Naive B cell (primary cell): ENCODE measurements around the gene KRTAP2-1. TPM values are rescaled to one million over a fixed set of nuclear protein-coding genes. Genes with fewer than 3 reads are reported as not detected.
"Not testable (repeated sequence)": the region's sequence is repeated elsewhere in the genome, so short reads cannot be mapped to it uniquely, and the experiment has no call there.

Source experiments
- ATAC-seq, 2 donors: fragments of 150-1000 bp; cut with Tn5 transposase; 2 replicates each; pipeline ENCODE4 v1.10.0; 2021; ENCODE audit warnings: low read depth in 2 of 2, mild to moderate bottlenecking in 2 of 2, moderate library complexity in 2 of 2
- DNase-seq: peaks from one replicate; pipeline ENCODE4 v3.0.0; 2022
- H3K27ac Mint-ChIP-seq, 6 donors: one replicate each; pipeline ENCODE4 v1.8.0; 2020 to 2022; ENCODE audit warnings: mild to moderate bottlenecking in 6 of 6, mixed read lengths in 6 of 6, moderate library complexity in 5 of 6, inconsistent platforms in 2 of 6
- H3K27me3 Mint-ChIP-seq, 3 donors: one replicate each; pipeline ENCODE4 v1.8.0; 2021 to 2022; ENCODE audit warnings: mixed read lengths in 3 of 3, mild to moderate bottlenecking in 1 of 3
- H3K36me3 Mint-ChIP-seq, 2 donors: one replicate each; pipeline ENCODE4 v1.8.0; 2020 to 2022; ENCODE audit warnings: mixed read lengths in 2 of 2, inconsistent platforms in 1 of 2, mild to moderate bottlenecking in 1 of 2
- H3K4me1 Mint-ChIP-seq, 3 donors: one replicate each; pipeline ENCODE4 v1.8.0; 2020 to 2022; ENCODE audit warnings: mixed read lengths in 3 of 3, inconsistent platforms in 1 of 3, mild to moderate bottlenecking in 1 of 3, moderate library complexity in 1 of 3
- H3K4me3 Mint-ChIP-seq, 8 donors: one replicate each; pipeline ENCODE4 v1.8.0; 2020 to 2022; ENCODE audit warnings: mild to moderate bottlenecking in 8 of 8, mixed read lengths in 8 of 8, moderate library complexity in 8 of 8, inconsistent platforms in 2 of 8
- H3K9me3 Mint-ChIP-seq, 7 donors: one replicate each; pipeline ENCODE4 v1.8.0; 2020 to 2022; ENCODE audit warnings: mixed read lengths in 7 of 7, mild to moderate bottlenecking in 5 of 7, inconsistent platforms in 2 of 7, moderate library complexity in 1 of 7
- polyA plus RNA-seq, 6 donors: library from polyadenylated mRNA; unstranded; fragments of 300-500 nt; fragmentation: Illumina TruSeq; gene quantifications; one replicate each; pipeline ENCODE4 v1.2.3, GENCODE V29; 2021; ENCODE audit warnings: low read depth in 6 of 6

The KRTAP2-1 gene
- polyA plus RNA-seq, 6 donors from 2014 or later: not detected

DNA sequence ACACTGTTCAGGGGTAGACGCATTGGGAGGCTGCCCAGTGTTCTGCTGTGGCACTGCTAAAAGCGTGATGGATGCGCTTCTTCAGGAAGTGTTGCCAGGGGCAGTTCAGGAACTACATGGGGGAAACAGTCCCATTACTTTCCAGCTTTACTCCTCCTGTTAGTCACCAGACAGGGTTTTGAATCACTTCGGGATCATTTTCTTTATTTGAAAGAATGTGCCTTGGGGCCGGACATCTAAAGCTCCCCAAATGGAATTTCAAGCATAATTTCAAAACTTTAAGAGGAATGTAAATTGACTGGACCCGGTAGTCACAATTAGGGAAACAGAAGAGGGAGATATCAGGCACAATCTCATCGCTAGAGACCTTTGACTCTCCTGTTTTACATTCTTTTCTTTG lies 1.3 kb upstream of the KRTAP2-1 start:
- Mint-ChIP-seq H3K36me3 (peaks cover 0 to 8% of the 10 kb centered on the region in 2 donors), H3K4me1 (peaks cover 0 to 8% (median 5%) of the 10 kb centered on the region in 3 donors), H3K4me3 (no peak overlapping the region), H3K27ac (no peak overlapping the region), H3K27me3 (peaks cover 17 to 41% (median 23%) of the 10 kb centered on the region in 3 donors), H3K9me3 (peaks cover 3 to 9% (median 5%) of the 10 kb centered on the region in 7 donors)
- DNase-seq: no peak
- ATAC-seq: no peak

DNA sequence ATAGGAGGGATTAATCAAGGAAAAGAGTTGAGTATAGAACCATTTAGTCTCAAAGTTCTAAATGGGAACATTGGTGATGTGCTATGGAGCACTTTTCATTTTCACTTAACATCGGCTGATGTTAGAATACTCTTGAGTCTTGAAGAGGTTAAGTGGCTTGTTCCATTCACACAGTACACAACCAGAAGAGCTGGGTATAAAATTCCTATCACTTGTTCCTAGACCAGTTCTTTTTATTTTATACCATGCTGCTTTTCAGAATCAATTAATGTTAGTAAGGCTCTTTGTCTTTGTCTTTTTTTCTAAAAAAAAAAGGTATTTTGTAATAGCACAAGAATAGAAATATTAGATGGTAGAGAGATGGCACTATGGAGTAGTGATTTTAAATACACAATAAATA lies 4.2 kb downstream of the KRTAP2-1 start:
- H3K4me1 Mint-ChIP-seq: peaks cover 0 to 5% (median 4%) of the 10 kb centered on the region in 3 donors
- peaks cover 0 to 11% of the 10 kb centered on the region in 2 donors for H3K36me3 Mint-ChIP-seq
- no peak overlapping the region for H3K27ac Mint-ChIP-seq
- DNase-seq (no peak), ATAC-seq (no peak)
- no peak overlapping the region for H3K4me3 Mint-ChIP-seq
- H3K9me3 Mint-ChIP-seq: peaks cover 5 to 24% (median 14%) of the 10 kb centered on the region in 7 donors
- H3K27me3 Mint-ChIP-seq: peaks cover 21 to 36% (median 23%) of the 10 kb centered on the region in 3 donors

DNA sequence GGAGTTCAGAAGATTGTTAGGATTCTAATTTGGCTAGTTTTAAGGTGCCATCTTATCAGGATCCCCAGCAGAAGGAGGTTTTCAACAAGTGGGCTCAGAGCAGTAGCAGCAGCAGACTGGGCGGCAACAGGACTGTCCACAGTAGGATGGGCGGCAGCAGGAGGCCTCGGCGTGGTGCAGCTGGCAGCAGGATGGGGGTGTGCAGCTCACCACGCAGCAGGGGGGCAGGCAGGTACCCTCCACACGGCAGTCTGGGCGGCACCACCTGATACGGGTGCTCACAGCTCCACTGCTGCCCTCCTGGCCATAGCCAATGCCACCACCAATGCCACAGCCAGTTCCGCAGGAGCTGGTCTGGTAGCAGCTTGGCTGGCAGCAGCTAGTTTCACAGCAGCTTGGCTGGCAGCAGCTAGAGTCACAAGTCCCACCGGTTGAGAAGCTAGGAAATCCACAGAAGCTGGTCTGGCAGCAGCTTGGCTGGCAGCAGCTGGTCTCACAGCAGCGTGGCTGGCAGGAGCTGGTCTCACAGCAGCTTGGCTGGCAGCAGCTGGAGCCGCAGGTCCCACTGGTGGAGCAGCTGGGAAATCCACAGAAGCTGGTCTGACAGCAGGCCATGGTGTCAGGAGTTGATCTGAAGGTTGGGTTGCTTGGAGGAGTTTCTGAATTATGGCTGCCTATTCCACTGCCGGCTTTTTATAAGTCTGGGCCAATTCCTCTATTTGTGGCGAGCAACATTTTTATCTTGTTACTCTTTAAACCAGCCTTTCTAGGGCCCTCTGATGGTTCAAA lies 6.1 kb downstream of the KRTAP2-1 start, which contains the start of gene KRTAP1-1:
TSS of gene KRTAP1-1 (minus strand) at position 668 of the 789 bp plus-strand sequence. CDS start at position 615, 53 bp downstream.
- not testable (repeated sequence) for H3K4me3 Mint-ChIP-seq, DNase-seq, H3K4me1 Mint-ChIP-seq, ATAC-seq, H3K27ac Mint-ChIP-seq
- peaks cover 5 to 24% (median 14%) of the 10 kb centered on the region in 7 donors for H3K9me3 Mint-ChIP-seq
- peaks cover 0 to 11% of the 10 kb centered on the region in 2 donors for H3K36me3 Mint-ChIP-seq
- peaks cover 12 to 35% (median 17%) of the 10 kb centered on the region in 3 donors for H3K27me3 Mint-ChIP-seq

DNA sequence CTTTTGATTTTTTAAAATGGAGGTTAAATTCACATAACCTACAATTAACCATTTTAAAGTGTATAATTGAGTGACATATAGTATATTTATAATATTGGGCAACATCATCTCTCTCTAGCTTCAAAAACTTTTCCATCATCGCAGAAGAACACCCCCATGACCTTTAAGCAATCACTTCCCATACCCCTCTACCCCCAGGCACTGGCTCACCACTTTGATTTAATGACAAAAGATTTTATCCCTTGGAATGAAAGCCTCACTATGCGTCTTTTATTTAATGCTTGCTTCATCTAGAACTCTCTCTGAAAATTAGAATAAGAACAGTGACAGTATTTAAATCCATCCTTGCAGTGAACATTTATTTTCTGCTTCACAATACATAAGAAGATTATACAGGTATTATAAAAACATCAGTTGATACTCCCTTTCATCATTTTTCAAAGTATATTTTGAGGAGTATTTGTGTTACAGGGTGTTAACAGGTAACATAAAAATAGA lies 9.2 kb downstream of the KRTAP2-1 start:
- Mint-ChIP-seq H3K27me3 (peaks cover 10 to 27% (median 16%) of the 10 kb centered on the region in 3 donors), H3K4me1 (peaks cover 0 to 4% (median 0%) of the 10 kb centered on the region in 3 donors), H3K36me3 (no peaks in the 10 kb centered on the region), H3K27ac (peak overlapping the region in 1 of 6 donors; percentile 25), H3K9me3 (peaks cover 0 to 9% (median 6%) of the 10 kb centered on the region in 7 donors), H3K4me3 (no peak overlapping the region)
- no peak for DNase-seq
- ATAC-seq: no peak

DNA sequence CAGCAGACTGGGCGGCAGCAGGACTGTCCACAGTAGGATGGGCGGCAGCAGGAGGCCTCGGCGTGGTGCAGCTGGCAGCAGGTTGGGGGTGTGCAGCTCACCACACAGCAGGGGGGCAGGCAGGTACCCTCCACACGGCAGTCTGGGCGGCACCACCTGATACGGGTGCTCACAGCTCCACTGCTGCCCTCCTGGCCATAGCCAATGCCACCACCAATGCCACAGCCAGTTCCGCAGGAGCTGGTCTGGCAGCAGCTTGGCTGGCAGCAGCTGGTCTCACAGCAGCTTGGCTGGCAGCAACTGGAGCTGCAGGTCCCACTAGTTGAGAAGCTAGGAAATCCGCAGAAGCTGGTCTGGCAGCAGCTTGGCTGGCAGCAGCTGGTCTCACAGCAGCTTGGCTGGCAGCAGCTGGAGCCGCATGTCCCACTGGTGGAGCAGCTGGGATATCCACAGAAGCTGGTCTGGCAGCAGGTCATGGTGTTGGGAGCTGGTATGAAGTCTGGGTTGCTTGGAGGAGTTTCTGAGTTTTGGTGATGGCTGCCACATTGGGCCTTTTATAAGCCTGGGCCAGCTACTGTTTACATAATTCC lies 12.7 kb downstream of the KRTAP2-1 start, which contains the start of gene KRTAP1-3:
TSS of gene KRTAP1-3 (minus strand) at position 529 of the 590 bp plus-strand sequence. CDS start at position 476, 53 bp downstream.
- DNase-seq, ATAC-seq, H3K9me3 Mint-ChIP-seq, H3K4me3 Mint-ChIP-seq, H3K4me1 Mint-ChIP-seq, H3K36me3 Mint-ChIP-seq: not testable (repeated sequence)
- peaks cover 6 to 26% (median 12%) of the 10 kb centered on the region in 3 donors for H3K27me3 Mint-ChIP-seq
- H3K27ac Mint-ChIP-seq: peak within 1 kb of the TSS in 2 of 6 donors; percentile 76 to 78

DNA sequence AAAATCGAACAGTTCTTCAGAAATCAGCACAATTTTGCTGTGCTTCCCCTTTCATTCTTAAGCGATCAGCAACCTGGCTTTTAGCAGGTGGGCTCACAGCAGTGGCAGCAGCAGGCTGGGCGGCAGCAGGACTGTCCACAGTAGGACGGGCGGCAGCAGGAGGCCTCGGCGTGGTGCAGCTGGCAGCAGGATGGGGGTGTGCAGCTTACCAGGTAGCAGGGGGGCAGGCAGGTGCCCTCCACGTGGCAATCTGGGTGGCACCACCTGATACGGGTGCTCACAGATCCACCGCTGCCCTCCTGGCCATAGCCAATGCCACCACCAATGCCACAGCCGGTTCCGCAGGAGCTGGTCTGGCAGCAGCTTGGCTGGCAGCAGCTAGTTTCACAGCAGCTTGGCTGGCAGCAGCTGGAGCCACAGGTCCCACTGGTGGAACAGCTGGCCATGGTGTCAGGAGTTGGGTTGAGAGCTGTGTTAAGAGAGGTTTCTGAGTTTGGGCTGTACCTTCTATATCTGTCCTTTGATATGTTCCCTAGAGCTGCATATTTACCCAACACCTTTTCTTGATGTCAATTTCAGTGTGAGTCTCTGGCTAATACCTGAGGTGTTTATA lies 17.4 kb downstream of the KRTAP2-1 start, which contains the start of gene KRTAP1-4:
TSS of gene KRTAP1-4 (minus strand) at position 563 of the 613 bp plus-strand sequence. CDS start at position 446, 117 bp downstream.
- H3K27me3 Mint-ChIP-seq: peaks cover 11 to 47% (median 28%) of the 10 kb centered on the region in 3 donors
- H3K4me1 Mint-ChIP-seq: no peaks in the 10 kb centered on the region
- no peak within 1 kb of the TSS for H3K4me3 Mint-ChIP-seq
- H3K27ac Mint-ChIP-seq: peak within 1 kb of the TSS in 1 of 6 donors; percentile 60
- DNase-seq (no peak), ATAC-seq (no peak)
- H3K36me3 Mint-ChIP-seq: no peaks in the 10 kb centered on the region
- H3K9me3 Mint-ChIP-seq: no peaks in the 10 kb centered on the region

DNA sequence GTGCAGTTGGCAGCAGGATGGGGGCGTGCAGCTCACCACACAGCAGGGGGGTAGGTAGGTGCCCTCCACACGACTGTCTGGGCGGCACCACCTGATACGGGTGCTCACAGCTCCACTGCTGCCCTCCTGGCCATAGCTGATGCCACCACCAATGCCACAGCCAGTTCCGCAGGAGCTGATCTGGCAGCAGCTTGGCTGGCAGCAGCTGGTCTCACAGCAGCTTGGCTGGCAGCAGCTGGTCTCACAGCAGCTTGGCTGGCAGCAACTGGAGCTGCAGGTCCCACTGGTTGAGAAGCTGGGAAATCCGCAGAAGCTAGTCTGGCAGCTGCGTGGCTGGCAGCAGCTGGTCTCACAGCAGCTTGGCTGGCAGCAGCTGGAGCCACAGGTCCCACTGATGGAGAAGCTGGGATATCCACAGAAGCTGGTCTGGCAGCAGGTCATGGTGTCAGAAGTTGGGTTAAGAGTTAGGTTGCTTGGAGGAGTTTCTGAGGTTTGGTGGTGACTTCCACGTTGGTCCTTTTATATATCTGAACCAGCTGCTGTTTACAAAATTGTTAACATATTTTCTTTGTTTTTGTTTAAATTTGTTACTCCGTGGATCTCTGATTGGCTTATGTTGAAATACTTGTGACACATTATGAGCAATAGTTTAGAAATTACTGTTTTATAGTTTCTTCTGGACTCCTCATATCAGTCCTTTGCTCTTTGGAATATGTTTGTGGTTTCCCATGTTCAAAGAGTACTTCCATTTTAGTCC lies 20.2 kb downstream of the KRTAP2-1 start, which contains the start of gene KRTAP1-5:
TSS of gene KRTAP1-5 (minus strand) at position 494 of the 757 bp plus-strand sequence. CDS start at position 441, 53 bp downstream.
- peaks cover 10 to 49% (median 38%) of the 10 kb centered on the region in 3 donors for H3K27me3 Mint-ChIP-seq
- H3K4me3 Mint-ChIP-seq: no peak within 1 kb of the TSS
- DNase-seq: no peak
- peaks cover 0 to 8% of the 10 kb centered on the region in 2 donors for H3K36me3 Mint-ChIP-seq
- peaks cover 0 to 7% (median 2%) of the 10 kb centered on the region in 7 donors for H3K9me3 Mint-ChIP-seq
- H3K4me1 Mint-ChIP-seq: no peaks in the 10 kb centered on the region
- peak within 1 kb of the TSS in 1 of 6 donors; percentile 50 for H3K27ac Mint-ChIP-seq
- ATAC-seq: no peak

DNA sequence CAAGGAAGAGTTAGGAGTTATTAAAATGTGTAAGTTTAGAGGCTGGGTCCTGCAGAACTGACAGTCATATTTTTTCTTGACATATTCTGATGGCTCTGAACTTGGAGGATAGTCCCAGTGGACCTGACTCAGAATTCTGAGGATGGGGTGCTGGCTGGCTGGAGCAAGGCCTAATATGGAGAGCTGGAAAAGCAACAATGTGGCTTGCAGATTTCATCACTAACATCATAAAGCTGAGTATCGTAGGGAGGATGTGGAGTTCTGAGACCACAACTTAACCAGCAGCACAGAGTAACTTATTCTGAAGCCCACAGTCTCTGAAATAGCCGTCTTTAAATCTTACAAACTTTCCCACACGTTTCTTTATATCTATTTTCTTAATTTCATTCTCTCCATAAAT lies 22.4 kb downstream of the KRTAP2-1 start:
- Mint-ChIP-seq H3K4me3 (no peak overlapping the region), H3K9me3 (peaks cover 0 to 14% (median 6%) of the 10 kb centered on the region in 7 donors), H3K4me1 (no peaks in the 10 kb centered on the region), H3K36me3 (peaks cover 0 to 13% of the 10 kb centered on the region in 2 donors), H3K27ac (no peak overlapping the region), H3K27me3 (peaks cover 10 to 45% (median 41%) of the 10 kb centered on the region in 3 donors)
- DNase-seq (no peak), ATAC-seq (no peak)

DNA sequence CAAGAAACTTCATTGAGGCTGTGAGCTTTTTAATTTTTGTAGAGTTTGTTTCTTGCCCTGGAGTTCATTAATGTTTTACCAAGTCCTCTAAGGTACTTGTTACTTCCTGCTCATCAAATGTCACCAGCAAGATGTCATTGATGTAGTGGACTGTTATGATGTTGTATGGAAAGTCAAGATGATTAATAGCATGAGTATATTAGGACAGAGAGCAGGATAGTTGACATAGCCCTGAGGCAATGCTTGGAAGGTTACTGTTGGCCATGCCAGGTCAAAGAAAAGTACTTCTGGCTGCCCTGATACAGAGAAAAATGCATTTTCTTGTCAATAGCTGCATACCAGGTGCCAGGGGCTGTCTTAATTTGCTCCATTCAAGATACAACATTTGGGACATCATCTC lies 26.8 kb downstream of the KRTAP2-1 start:
- Mint-ChIP-seq H3K4me3 (no peak overlapping the region), H3K27me3 (peaks cover 3 to 22% (median 16%) of the 10 kb centered on the region in 3 donors), H3K4me1 (peaks cover 5 to 7% (median 6%) of the 10 kb centered on the region in 3 donors), H3K9me3 (peaks cover 0 to 14% (median 6%) of the 10 kb centered on the region in 7 donors), H3K27ac (no peak overlapping the region), H3K36me3 (peaks cover 0 to 13% of the 10 kb centered on the region in 2 donors)
- no peak for ATAC-seq
- DNase-seq: no peak

DNA sequence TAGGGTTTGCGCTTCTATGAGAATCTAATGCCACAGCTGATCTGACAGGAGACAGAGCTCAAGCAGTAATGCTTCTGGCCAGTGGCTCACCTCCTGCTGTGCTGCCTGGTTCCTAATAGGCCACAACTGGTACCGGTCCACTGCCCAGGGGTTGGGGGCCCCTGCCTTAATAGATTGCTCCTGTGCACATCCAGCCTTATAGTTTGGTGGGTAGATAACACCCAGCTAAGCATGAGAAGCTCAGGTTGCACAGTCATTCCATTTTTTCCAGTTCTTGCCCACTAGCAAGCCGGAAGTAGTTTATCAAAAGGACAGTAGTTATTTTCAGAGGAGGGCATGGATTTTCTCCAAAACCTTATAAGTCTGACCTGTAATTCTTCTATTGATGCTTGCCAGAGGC lies 27.7 kb downstream of the KRTAP2-1 start:
- DNase-seq (no peak), ATAC-seq (no peak)
- H3K36me3 Mint-ChIP-seq: peaks cover 0 to 13% of the 10 kb centered on the region in 2 donors
- peaks cover 0 to 14% (median 6%) of the 10 kb centered on the region in 7 donors for H3K9me3 Mint-ChIP-seq
- H3K27me3 Mint-ChIP-seq: peaks cover 0 to 19% (median 10%) of the 10 kb centered on the region in 3 donors
- H3K27ac Mint-ChIP-seq: no peak overlapping the region
- peaks cover 7 to 13% (median 7%) of the 10 kb centered on the region in 3 donors for H3K4me1 Mint-ChIP-seq
- no peak overlapping the region for H3K4me3 Mint-ChIP-seq

DNA sequence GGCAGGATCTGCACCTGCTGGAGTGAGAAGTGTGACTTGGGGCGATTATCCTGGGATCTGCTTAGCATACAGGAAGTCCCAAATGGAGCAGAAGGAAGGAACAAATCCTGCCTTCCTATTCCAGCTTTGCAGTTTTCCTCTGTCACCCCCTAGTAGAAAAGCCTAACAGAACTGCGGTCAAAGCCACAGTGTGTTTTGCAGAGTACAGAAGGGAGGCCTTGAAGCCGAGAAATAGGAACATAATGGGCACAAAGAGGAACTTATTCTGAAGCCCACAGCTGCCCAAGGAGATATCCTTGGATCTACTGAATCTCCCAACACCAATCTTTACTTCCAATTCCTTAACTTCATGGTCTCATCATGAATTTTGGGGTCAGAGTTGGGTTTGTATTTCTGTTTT lies 28.6 kb downstream of the KRTAP2-1 start:
- H3K36me3 Mint-ChIP-seq: peaks cover 0 to 13% of the 10 kb centered on the region in 2 donors
- peak overlapping the region in 1 of 6 donors; percentile 36 for H3K27ac Mint-ChIP-seq
- no peak overlapping the region for H3K4me3 Mint-ChIP-seq
- H3K27me3 Mint-ChIP-seq: peaks cover 0 to 16% (median 8%) of the 10 kb centered on the region in 3 donors
- no peak for DNase-seq
- peaks cover 7 to 13% (median 7%) of the 10 kb centered on the region in 3 donors for H3K4me1 Mint-ChIP-seq
- no peak for ATAC-seq
- peaks cover 0 to 14% (median 6%) of the 10 kb centered on the region in 7 donors for H3K9me3 Mint-ChIP-seq

DNA sequence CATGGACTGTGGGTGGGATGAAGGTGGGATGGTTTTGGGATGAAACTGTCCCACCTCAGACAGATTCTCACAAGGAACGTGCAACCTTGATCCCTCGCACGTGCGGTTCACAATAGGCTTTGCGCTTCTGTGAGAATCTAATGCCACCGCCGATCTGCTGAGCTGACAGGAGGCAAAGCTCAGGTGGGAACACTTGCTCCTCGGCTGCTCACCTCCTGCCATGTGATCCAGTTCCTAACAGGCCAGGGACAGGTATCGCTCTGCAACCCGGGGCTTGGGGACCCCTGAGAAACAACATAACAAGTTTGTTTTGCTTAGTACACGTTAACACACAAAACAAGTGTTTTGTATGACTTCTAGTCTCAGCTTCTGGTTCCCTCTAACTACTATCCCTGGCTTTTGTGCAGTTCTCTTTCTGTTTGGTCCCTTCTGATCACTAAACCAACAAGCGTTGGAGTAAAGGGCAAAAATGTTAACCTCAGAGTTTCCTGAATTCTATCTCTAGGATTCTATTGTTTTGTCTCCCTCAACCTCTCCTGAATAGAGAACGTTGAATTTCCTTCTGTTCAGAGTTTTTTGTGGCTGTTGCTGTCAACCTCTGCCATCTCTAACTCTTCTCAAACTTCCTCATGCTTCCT lies 30.4 kb downstream of the KRTAP2-1 start:
- Mint-ChIP-seq H3K4me1 (peaks cover 7 to 13% (median 7%) of the 10 kb centered on the region in 3 donors), H3K9me3 (peaks cover 0 to 7% (median 5%) of the 10 kb centered on the region in 7 donors), H3K4me3 (no peak overlapping the region), H3K36me3 (peaks cover 0 to 6% of the 10 kb centered on the region in 2 donors), H3K27ac (peak overlapping the region in 1 of 6 donors; percentile 58), H3K27me3 (peaks cover 0 to 13% (median 6%) of the 10 kb centered on the region in 3 donors)
- ATAC-seq: no peak
- DNase-seq: no peak
